ENCODE data around the gene GABPB1. TPM values are rescaled to one million over a fixed set of nuclear protein-coding genes. Genes with fewer than 3 reads are reported as not detected.

GABPB1 gene
- total RNA-seq, 1 donor from 2014 or later, result 10.8 TPM

- DNase-seq, result no peak
- intact Hi-C loops (cut with micrococcal nuclease), result no loop called here
- ATAC-seq, result no peak
These were observed 1.6 kb downstream of the GABPB1 start for GRCh38 chr15:50353251-50353974.

- no peak for ATAC-seq
- DNase-seq, result no peak
- intact Hi-C loops (cut with micrococcal nuclease), result no loop called here
These were observed 4.4 kb downstream of the GABPB1 start for GRCh38 chr15:50350621-50351020.

GRCh38 chr15:50345298-50345697 is 9.7 kb downstream of the GABPB1 start:
- no peak for DNase-seq

GRCh38 chr15:50344006-50344464 is 11.0 kb downstream of the GABPB1 start:
- intact Hi-C loops (cut with micrococcal nuclease), result no loop called here
- DNase-seq (no peak), ATAC-seq (no peak)

More at GRCh38 chr15:50345298-50345697, 9.7 kb downstream of the GABPB1 start:
- ATAC-seq, result no peak
- intact Hi-C loops (cut with micrococcal nuclease), result no loop called here

GRCh38 chr15:50341616-50342136 is 13.3 kb downstream of the GABPB1 start:
- intact Hi-C loops (cut with micrococcal nuclease), result no loop called here
- DNase-seq (no peak), ATAC-seq (no peak)

- intact Hi-C loops (cut with micrococcal nuclease), result no loop called here
- ATAC-seq, result no peak
- DNase-seq, result no peak
These were observed 14.6 kb downstream of the GABPB1 start for GRCh38 chr15:50340416-50340815.

GRCh38 chr15:50339717-50340116 is 15.3 kb downstream of the GABPB1 start:
- ATAC-seq, result no peak
- intact Hi-C loops (cut with micrococcal nuclease), result no loop called here
- no peak for DNase-seq

- ATAC-seq, result no peak
- no peak for DNase-seq
- intact Hi-C loops (cut with micrococcal nuclease), result no loop called here
These were observed 19.7 kb downstream of the GABPB1 start for GRCh38 chr15:50335251-50335650.

GRCh38 chr15:50333229-50333628 is 21.8 kb downstream of the GABPB1 start:
- intact Hi-C loops (cut with micrococcal nuclease), result no loop called here
- DNase-seq, result no peak
- no peak for ATAC-seq

- ATAC-seq (no peak), DNase-seq (no peak)
- intact Hi-C loops (cut with micrococcal nuclease), result no loop called here
These were observed 24.1 kb downstream of the GABPB1 start for GRCh38 chr15:50330921-50331320.

- intact Hi-C loops (cut with micrococcal nuclease), result no loop called here
- DNase-seq, result no peak
- no peak for ATAC-seq
These were observed 26.9 kb downstream of the GABPB1 start for GRCh38 chr15:50328116-50328515.

GRCh38 chr15:50321680-50322210 is 33.3 kb downstream of the GABPB1 start:
- ATAC-seq, result no peak
- intact Hi-C loops (cut with micrococcal nuclease), result no loop called here
- DNase-seq, result no peak

- intact Hi-C loops (cut with micrococcal nuclease), result no loop called here
- DNase-seq, result no peak
- ATAC-seq, result no peak
These were observed 34.5 kb downstream of the GABPB1 start for GRCh38 chr15:50320504-50320903.

- no peak for ATAC-seq
- no peak for DNase-seq
- intact Hi-C loops (cut with micrococcal nuclease), result no loop called here
These were observed 36.3 kb downstream of the GABPB1 start for GRCh38 chr15:50318697-50319096.

GRCh38 chr15:50315814-50316630 is 39.0 kb downstream of the GABPB1 start:
- intact Hi-C loops (cut with micrococcal nuclease), result no loop called here
- ATAC-seq (no peak), DNase-seq (no peak)

- ATAC-seq (no peak), DNase-seq (no peak)
- intact Hi-C loops (cut with micrococcal nuclease), result no loop called here
These were observed 42.4 kb downstream of the GABPB1 start for GRCh38 chr15:50312636-50313035.

GRCh38 chr15:50307799-50308198 is 47.2 kb downstream of the GABPB1 start:
- intact Hi-C loops (cut with micrococcal nuclease), result no loop called here
- no peak for DNase-seq

GRCh38 chr15:50304836-50305235 is 50.2 kb downstream of the GABPB1 start:
- no peak for DNase-seq
- ATAC-seq, result no peak
- intact Hi-C loops (cut with micrococcal nuclease), result no loop called here

More at GRCh38 chr15:50307799-50308198, 47.2 kb downstream of the GABPB1 start:
- no peak for ATAC-seq

GRCh38 chr15:50302581-50302980 is 52.4 kb downstream of the GABPB1 start:
- ATAC-seq (no peak), DNase-seq (no peak)
- intact Hi-C loops (cut with micrococcal nuclease), result no loop called here

GRCh38 chr15:50298340-50298739 is 56.7 kb downstream of the GABPB1 start:
- ATAC-seq (no peak), DNase-seq (no peak)
- intact Hi-C loops (cut with micrococcal nuclease), result no loop called here
